Activated T-cell treated with anti-CD3 and anti-CD28 coated beads, Interleukin-2, amount 50 U/mL, for 4 hours (primary cell): ENCODE data around the gene SH3PXD2A. TPM values are rescaled to one million over a fixed set of nuclear protein-coding genes. Genes with fewer than 3 reads are reported as not detected.
A peak's percentile ranks its signal among the peaks of the same experiment; 100 is the strongest.
"Not testable (repeated sequence)": the region's sequence is repeated elsewhere in the genome, so short reads cannot be mapped to it uniquely, and the experiment has no call there.

Source experiments
- ATAC-seq, 2 donors: fragments of 200-7000 bp; cut with Tn5 transposase; one replicate each; pipeline ENCODE4 v1.10.0; 2021
- DNase-seq: peaks from one replicate; pipeline ENCODE4 v3.0.0-alpha.2; 2020
- H3K27me3 Mint-ChIP-seq: one replicate; pipeline ENCODE4 v1.8.0; 2021; ENCODE audit warnings: low read depth, mixed read lengths
- H3K36me3 Mint-ChIP-seq: one replicate; pipeline ENCODE4 v1.8.0; 2022; ENCODE audit warnings: mixed read lengths; ENCODE audit not compliant: insufficient read depth
- H3K4me1 Mint-ChIP-seq: one replicate; pipeline ENCODE4 v1.8.0; 2021; ENCODE audit warnings: low read depth, mixed read lengths
- H3K4me3 Mint-ChIP-seq: one replicate; pipeline ENCODE4 v1.8.0; 2021; ENCODE audit warnings: mild to moderate bottlenecking, moderate library complexity, mixed read lengths
- H3K9me3 Mint-ChIP-seq: one replicate; pipeline ENCODE4 v1.8.0; 2021; ENCODE audit warnings: mixed read lengths
- total RNA-seq, 3 donors: library from RNA; stranded (reverse); gene quantifications; one replicate each; pipeline ENCODE4 v1.2.1, GENCODE V29; 2021

SH3PXD2A gene
- total RNA-seq, 3 donors from 2014 or later, result 2.4 to 2.8 (median 2.4) TPM

- no peak for DNase-seq
- H3K36me3 Mint-ChIP-seq, result no peaks in the 10 kb centered on the region
- no peak overlapping the region for H3K4me3 Mint-ChIP-seq
- ATAC-seq, result no peak
- peaks cover 74% of the 10 kb centered on the region for H3K4me1 Mint-ChIP-seq
- H3K27me3 Mint-ChIP-seq, result no peaks in the 10 kb centered on the region
- H3K9me3 Mint-ChIP-seq, result no peaks in the 10 kb centered on the region
Observed at GRCh38 chr10:103766751-103767505, 88.4 kb downstream of the SH3PXD2A start.

DNA sequence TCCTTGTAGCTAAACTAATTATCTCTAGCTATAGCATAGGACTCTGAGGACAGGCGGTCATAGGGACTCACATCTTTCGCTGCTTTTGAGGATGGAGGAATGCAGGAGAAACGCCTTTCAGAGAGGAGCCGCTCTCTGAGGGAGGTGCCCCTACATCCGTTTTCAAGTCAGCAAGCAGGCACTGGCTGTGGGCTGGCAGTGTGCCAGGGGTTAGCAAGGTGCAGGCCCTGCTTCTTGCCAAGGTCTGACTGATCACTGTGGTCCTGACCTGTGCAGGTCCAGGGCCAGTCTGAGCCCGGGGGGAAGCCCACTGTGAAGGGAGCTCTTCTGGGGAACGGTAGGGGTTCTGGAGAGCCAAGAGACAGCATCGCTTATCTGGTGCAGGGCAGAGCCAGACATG, 89.4 kb downstream of the SH3PXD2A start:
- DNase-seq (peak; percentile 73), ATAC-seq (peak; percentile 62 to 68)
- peaks cover 72% of the 10 kb centered on the region for H3K4me1 Mint-ChIP-seq
- no peak overlapping the region for H3K4me3 Mint-ChIP-seq
- no peaks in the 10 kb centered on the region for H3K36me3 Mint-ChIP-seq
- H3K27me3 Mint-ChIP-seq, result no peaks in the 10 kb centered on the region
- no peaks in the 10 kb centered on the region for H3K9me3 Mint-ChIP-seq

GRCh38 chr10:103765168-103765567, 90.2 kb downstream of the SH3PXD2A start:
- no peak for DNase-seq

GRCh38 chr10:103764296-103765088, 90.9 kb downstream of the SH3PXD2A start:
- Mint-ChIP-seq H3K27me3 (no peaks in the 10 kb centered on the region), H3K4me1 (peaks cover 72% of the 10 kb centered on the region), H3K36me3 (no peaks in the 10 kb centered on the region), H3K9me3 (no peaks in the 10 kb centered on the region), H3K4me3 (peak overlapping the region; percentile 5)
- no peak for ATAC-seq
- no peak for DNase-seq

More at GRCh38 chr10:103765168-103765567, 90.2 kb downstream of the SH3PXD2A start:
- peak in 1 of 2 donors; percentile 44 for ATAC-seq
- peaks cover 70% of the 10 kb centered on the region for H3K4me1 Mint-ChIP-seq
- no peaks in the 10 kb centered on the region for H3K9me3 Mint-ChIP-seq
- no peaks in the 10 kb centered on the region for H3K27me3 Mint-ChIP-seq
- no peaks in the 10 kb centered on the region for H3K36me3 Mint-ChIP-seq
- H3K4me3 Mint-ChIP-seq, result no peak overlapping the region

GRCh38 chr10:103763374-103764202, 91.8 kb downstream of the SH3PXD2A start:
- Mint-ChIP-seq H3K4me1 (peaks cover 73% of the 10 kb centered on the region), H3K27me3 (no peaks in the 10 kb centered on the region), H3K4me3 (peak overlapping the region; percentile 5), H3K36me3 (no peaks in the 10 kb centered on the region), H3K9me3 (no peaks in the 10 kb centered on the region)
- DNase-seq (no peak), ATAC-seq (peak; percentile 38 to 65)

- Mint-ChIP-seq H3K9me3 (no peaks in the 10 kb centered on the region), H3K27me3 (no peaks in the 10 kb centered on the region), H3K4me1 (peaks cover 73% of the 10 kb centered on the region), H3K4me3 (no peak overlapping the region), H3K36me3 (no peaks in the 10 kb centered on the region)
- DNase-seq, result no peak
- ATAC-seq, result no peak
Observed at GRCh38 chr10:103762916-103763315, 92.5 kb downstream of the SH3PXD2A start.

- H3K4me3 Mint-ChIP-seq, result no peak overlapping the region
- DNase-seq, result no peak
- no peaks in the 10 kb centered on the region for H3K36me3 Mint-ChIP-seq
- no peak for ATAC-seq
- H3K9me3 Mint-ChIP-seq, result no peaks in the 10 kb centered on the region
- no peaks in the 10 kb centered on the region for H3K27me3 Mint-ChIP-seq
- H3K4me1 Mint-ChIP-seq, result peaks cover 74% of the 10 kb centered on the region
Observed at GRCh38 chr10:103762162-103762561, 93.2 kb downstream of the SH3PXD2A start.

- no peak for ATAC-seq
- Mint-ChIP-seq H3K36me3 (no peaks in the 10 kb centered on the region), H3K4me3 (no peak overlapping the region), H3K4me1 (peaks cover 69% of the 10 kb centered on the region), H3K9me3 (no peaks in the 10 kb centered on the region), H3K27me3 (no peaks in the 10 kb centered on the region)
- no peak for DNase-seq
Observed at GRCh38 chr10:103761075-103761920, 94.1 kb downstream of the SH3PXD2A start.

DNA sequence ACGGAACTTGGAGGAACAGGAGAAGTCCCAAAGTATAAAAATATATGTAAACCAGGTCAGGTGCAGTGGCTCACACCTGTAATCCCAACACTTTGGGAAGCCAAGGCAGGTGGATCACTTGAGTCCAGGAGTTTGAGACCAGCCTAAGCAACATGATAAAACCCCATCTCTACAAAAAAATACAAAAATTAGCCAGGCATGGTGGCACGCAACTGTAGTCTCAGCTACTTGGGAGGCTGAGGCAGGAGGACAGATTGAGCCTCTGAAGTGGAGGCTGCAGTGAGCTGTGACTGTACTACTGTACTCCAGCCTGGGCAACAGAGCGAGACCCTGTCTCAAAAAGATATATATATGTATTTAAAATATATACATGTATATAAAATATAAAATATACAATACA, 95.1 kb downstream of the SH3PXD2A start:
- H3K9me3 Mint-ChIP-seq, H3K27me3 Mint-ChIP-seq, H3K4me3 Mint-ChIP-seq, H3K36me3 Mint-ChIP-seq, ATAC-seq, DNase-seq: not testable (repeated sequence)
- H3K4me1 Mint-ChIP-seq, result peaks cover 58% of the 10 kb centered on the region

DNA sequence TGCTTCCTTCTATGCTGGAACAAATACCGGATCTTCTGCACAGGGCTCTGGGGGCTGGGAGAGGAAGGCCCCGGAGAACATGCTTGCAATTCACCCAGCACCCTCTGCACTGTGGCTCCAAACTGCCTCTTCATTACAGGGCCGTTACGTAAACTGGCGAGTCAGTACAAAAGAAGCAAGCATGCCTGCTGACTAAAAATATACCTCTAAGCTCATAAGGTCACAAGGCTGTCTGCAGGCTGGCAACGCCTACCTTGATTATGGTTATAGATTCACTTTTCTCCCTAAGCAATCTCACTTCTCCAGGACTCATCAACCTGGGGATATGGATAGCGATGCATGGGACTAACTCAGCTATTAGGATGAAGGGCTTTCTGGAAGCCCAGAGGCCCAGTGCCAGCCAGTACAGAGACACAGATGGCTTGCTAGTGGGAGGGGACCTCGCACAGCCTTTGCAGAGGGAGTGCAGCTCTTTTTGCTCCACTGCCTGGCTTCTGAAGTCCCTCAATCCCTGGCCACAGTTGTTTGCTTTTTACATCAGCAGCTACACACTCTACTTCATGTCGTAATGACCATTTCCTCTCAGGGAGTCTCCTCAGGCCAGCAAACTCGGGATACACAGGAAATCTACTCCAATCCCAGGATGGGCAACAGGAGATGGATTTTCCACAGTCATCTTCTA, 96.1 kb downstream of the SH3PXD2A start:
- DNase-seq (no peak), ATAC-seq (peak; percentile 61 to 86)
- no peaks in the 10 kb centered on the region for H3K27me3 Mint-ChIP-seq
- H3K9me3 Mint-ChIP-seq, result no peaks in the 10 kb centered on the region
- no peaks in the 10 kb centered on the region for H3K36me3 Mint-ChIP-seq
- peaks cover 49% of the 10 kb centered on the region for H3K4me1 Mint-ChIP-seq
- no peak overlapping the region for H3K4me3 Mint-ChIP-seq

GRCh38 chr10:103758294-103758681, 97.1 kb downstream of the SH3PXD2A start:
- ATAC-seq, result peak; percentile 19 to 40
- no peaks in the 10 kb centered on the region for H3K27me3 Mint-ChIP-seq
- no peaks in the 10 kb centered on the region for H3K9me3 Mint-ChIP-seq
- H3K4me1 Mint-ChIP-seq, result peaks cover 40% of the 10 kb centered on the region
- no peak overlapping the region for H3K4me3 Mint-ChIP-seq
- no peaks in the 10 kb centered on the region for H3K36me3 Mint-ChIP-seq
- DNase-seq, result no peak

GRCh38 chr10:103757531-103758293, 97.7 kb downstream of the SH3PXD2A start:
- Mint-ChIP-seq H3K9me3 (no peaks in the 10 kb centered on the region), H3K4me3 (no peak overlapping the region), H3K27me3 (no peaks in the 10 kb centered on the region), H3K4me1 (peaks cover 35% of the 10 kb centered on the region), H3K36me3 (no peaks in the 10 kb centered on the region)
- DNase-seq (no peak), ATAC-seq (peak in 1 of 2 donors; percentile 75)
